Choroid plexus epithelial cell (primary cell): Measurements from ENCODE around the gene MRPL54.

ENCODE experiments used
- DNase-seq: peaks from one replicate; pipeline ENCODE4 v3.0.0-alpha.2; 2010; ENCODE audit warnings: low read depth
- H3K4me3 ChIP-seq: 2 replicates; pipeline ENCODE4 v1.5.1; 2011; ENCODE audit warnings: low read depth, mild to moderate bottlenecking, control low read depth, low read length, moderate library complexity
- TF ChIP-seq, protein P1 (sequence below): conservative IDR thresholded peaks from 2 replicates; pipeline ENCODE4 v1.5.1; 2011; ENCODE audit warnings: low read depth, mild to moderate bottlenecking, control low read depth, inconsistent platforms, low read length, moderate library complexity

Gene MRPL54

DNA sequence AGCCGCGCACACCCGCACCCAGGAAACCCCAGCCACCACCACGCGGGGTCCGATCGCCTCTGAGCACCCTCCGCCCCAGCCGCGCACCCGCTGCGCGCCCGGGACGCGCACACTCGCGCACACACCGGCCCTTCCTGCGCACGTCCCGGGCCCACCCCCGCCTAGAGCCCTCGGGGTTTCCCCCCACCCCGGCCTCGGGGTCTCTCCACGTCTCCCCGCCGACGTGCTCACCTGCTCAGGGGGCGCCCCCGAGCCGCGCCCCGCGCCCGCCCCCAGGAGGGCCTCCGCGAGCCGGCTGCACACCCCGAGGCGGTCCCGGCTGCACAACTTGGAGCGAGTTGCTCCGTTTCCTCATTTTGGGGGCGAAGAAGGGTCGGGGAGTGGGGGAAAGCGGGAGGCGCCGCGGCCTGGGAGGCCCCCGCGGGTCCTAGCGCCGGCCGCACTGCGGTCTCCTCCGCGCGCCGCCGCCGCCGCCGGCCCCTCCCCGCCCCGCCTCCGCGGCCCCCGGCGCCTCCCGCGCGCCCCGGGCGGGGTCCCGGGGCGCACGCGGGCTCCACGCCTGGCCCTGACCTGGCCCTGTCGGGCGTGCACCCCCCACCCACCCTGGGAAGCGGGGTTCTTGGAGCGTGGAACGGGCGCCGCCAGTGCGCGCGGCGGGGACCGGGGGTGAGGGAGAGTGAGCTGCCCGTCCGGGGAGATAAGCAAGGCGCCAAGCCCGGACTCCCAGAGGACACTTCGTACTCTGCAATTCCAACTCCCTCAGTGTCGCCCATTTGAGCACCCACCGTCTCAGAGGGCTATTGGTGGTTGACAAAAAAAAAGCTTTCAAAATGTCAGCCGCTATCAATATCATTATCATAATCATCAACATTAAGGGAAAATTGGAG lies 23.7 kb downstream of the MRPL54 start, which contains the start of gene MATK:
MATK (minus strand) TSS at position 444 of the 887 bp plus-strand sequence. CDS start 1,246 bp downstream, outside the sequence.
- DNase-seq: no peak
- TF ChIP-seq, protein P1, sequence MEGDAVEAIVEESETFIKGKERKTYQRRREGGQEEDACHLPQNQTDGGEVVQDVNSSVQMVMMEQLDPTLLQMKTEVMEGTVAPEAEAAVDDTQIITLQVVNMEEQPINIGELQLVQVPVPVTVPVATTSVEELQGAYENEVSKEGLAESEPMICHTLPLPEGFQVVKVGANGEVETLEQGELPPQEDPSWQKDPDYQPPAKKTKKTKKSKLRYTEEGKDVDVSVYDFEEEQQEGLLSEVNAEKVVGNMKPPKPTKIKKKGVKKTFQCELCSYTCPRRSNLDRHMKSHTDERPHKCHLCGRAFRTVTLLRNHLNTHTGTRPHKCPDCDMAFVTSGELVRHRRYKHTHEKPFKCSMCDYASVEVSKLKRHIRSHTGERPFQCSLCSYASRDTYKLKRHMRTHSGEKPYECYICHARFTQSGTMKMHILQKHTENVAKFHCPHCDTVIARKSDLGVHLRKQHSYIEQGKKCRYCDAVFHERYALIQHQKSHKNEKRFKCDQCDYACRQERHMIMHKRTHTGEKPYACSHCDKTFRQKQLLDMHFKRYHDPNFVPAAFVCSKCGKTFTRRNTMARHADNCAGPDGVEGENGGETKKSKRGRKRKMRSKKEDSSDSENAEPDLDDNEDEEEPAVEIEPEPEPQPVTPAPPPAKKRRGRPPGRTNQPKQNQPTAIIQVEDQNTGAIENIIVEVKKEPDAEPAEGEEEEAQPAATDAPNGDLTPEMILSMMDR: no peak
- H3K4me3 ChIP-seq: no peak within 1 kb of the TSS

DNA sequence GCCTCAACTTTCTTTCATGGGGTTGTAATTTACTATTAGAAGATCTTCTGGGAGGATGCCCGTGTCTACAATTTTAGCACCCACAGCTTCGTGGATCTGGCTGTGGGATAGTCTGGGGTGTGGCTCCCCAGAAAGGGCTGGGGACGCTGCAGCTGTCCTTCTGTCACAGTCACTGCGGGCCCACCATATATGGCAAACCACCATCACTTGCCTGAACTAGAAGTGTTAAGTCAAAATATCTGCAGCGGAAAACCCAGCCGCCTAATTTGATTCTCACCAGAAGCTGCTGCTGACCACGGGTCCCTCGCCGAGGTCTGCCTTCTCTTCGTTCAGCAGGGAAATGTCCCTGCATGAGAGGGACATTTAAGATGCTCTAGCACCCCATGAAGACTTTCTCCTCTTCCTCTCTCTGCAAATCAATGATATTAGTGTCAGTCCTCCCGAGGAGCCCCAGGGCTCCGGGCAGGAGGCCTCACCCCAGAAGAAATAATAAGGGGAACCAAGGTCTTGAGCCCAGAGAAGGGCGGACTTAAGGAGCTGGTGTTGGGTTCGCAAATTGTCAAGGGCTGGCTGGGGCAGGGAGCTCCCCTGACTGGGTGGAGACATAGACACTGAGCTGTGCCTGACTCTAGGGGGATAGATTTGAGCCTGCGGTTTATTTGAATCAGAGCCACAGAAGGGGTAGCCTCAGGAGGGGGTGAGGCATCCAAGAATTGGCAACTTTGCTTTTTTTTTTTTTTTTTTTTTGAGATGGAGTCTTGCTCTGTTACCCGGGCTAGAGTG lies 26.7 kb downstream of the MRPL54 start:
- TF ChIP-seq, protein P1: no peak
- no peak for DNase-seq
- H3K4me3 ChIP-seq: no peak overlapping the region

DNA sequence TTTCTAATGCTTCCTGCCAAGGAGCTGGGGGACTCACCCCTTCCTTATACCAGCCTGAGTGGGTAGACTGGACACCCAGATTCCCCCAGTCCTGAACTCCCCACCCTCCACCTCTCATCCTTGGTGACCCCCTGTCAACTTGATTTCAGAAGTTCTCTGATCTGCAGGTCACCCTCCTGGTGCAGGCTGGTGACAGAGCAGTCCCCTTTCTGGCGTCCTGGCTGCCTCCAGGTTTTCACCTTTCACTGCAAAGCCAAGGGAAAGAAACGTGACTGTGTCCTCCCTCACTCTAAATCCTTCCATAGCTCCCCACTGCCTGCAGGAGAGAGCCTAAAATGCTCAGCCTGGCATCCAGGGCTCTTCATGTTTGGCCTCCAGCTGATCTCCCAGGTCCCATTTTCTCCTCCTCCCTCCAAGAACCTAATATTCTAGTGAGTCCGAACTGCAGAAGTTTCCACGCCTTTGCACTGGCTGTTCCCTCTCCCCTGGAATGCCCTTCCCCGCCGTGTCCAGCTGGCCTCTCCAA lies 27.8 kb downstream of the MRPL54 start:
- no peak overlapping the region for H3K4me3 ChIP-seq
- TF ChIP-seq, protein P1: no peak
- no peak for DNase-seq

DNA sequence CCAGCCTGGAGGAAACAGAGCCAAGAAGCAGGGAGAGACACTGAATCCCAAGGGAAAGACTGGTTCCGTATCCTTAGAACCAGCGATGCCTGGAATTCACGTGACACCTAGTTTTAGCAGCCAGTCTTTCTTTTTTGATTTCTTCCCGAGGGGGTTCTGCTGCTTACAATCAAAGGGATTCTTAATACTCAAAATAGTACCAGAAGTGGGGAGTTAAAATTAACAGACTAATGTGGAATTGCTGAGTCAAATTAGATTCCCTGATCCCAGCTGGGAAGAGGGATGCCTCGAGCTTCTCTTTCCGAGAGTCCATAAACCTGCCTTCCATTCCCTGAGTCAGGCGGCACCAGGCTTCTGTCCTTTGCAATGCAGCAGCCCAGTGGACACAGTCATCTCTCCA lies 28.5 kb downstream of the MRPL54 start:
- no peak overlapping the region for H3K4me3 ChIP-seq
- no peak for DNase-seq
- TF ChIP-seq, protein P1: no peak

DNA sequence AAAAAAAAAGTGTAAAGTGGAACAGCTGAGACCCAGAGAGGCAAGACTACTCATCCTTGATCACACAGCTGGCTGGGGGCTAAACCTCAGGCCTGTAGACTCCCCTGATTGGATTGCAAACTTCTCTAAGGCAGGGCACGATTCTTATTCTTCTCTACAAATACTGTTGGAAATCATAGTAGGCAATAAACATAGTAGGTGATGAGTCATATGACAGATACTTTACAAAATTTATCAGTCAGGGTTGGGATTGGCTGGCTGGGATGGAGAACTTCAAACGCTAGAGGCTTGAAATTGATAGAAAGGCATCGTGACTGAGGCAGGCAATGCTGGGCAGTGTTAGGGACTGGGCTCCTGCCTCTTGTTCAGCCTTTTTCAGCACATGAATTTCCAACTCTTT lies 29.6 kb downstream of the MRPL54 start:
- TF ChIP-seq, protein P1: no peak

DNA sequence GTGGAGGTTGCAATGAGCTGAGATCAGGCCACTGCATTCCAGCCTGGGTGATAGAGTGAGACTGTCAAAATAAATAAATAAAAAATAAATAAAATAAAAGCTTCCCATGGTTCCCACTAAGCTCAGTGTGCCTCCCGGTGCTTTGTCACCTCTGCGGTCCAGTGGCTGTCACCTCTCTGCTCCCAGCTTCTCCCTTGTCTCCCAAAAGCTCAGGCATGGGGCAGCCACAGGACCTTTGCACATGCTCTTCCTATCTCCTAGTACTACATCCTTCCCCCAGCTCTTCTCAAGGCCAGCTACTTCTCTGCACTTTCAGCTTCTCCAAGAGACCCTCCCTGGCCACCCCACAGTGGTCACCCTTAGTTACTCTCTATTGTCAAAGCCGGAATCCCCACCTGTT lies 31.3 kb downstream of the MRPL54 start:
- TF ChIP-seq, protein P1: no peak
- no peak for DNase-seq

More for the DNA sequence above, 29.6 kb downstream of the MRPL54 start:
- DNase-seq: no peak
- H3K4me3 ChIP-seq: no peak overlapping the region

More for the DNA sequence above, 31.3 kb downstream of the MRPL54 start:
- no peak overlapping the region for H3K4me3 ChIP-seq
